ENCODE measurements around the gene SLC25A41. TPM values are rescaled to one million over a fixed set of nuclear protein-coding genes. Genes with fewer than 3 reads are reported as not detected.
A peak's percentile ranks its signal among the peaks of the same experiment; 100 is the strongest.

Gene SLC25A41
- total and polyA plus RNA-seq, 2 of the 13 experiments (the other 11 are each of a cell fraction or from before 2014, with no cell fraction given), result 0.33 to 0.95 TPM

GRCh38 chr19:6378041-6378440, 55.5 kb downstream of the SLC25A41 start:
- Histone ChIP-seq H3K27ac (ENCODE audit: extremely low read length, insufficient read depth, low read length) (no peak overlapping the region), H3K4me2 (ENCODE audit: low read depth, low read length) (no peak overlapping the region), H3K4me3 (replicated peaks in 1 of 3; ENCODE audit: insufficient read depth in 1 of 3, low read depth in 2 of 3, low read length in 3 of 3) (no peak overlapping the region), H3K9me3 (ENCODE audit: low read length) (no peaks in the 10 kb centered on the region), H3K36me3 (replicated peaks in 1 of 2; ENCODE audit: control insufficient read depth in 1 of 2, insufficient read depth in 2 of 2, low read length in 2 of 2) (peaks cover 16 to 38% of the 10 kb centered on the region in 2 experiments), H3K79me2 (ENCODE audit: insufficient read depth, low read length) (no peaks in the 10 kb centered on the region), H4K20me1 (ENCODE audit: insufficient read depth, low read length) (peaks cover 3% of the 10 kb centered on the region; the same call in 1 of the 2 replicates), H3K9ac (ENCODE audit: insufficient read depth, low read depth, low read length) (no peak overlapping the region), H3K4me1 (ENCODE audit: insufficient read depth, low read length) (peaks cover 7% of the 10 kb centered on the region), H2AFZ (ENCODE audit: low read length) (no peak overlapping the region), H3K27me3 (ENCODE audit: control insufficient read depth in 1 of 2, insufficient read depth in 2 of 2, low read length in 2 of 2) (no peaks in the 10 kb centered on the region)
- DNase-seq (ENCODE audit: low spot score) (no peak), ATAC-seq (no peak), FAIRE-seq (no peak)
- CTCF ChIA-PET (ENCODE audit: low intra/inter-chr PET ratio, low total read pairs), result no interaction called here
- in situ Hi-C loops (cut with HindIII; ENCODE audit: extremely low pct_ligation_motif_present, low pct_unique_long_range_greater_than_20kb), result no loop called here
- TF ChIP-seq MYC (CRISPR knock-in tag; IDR thresholded peaks at IDR 0.05; ENCODE audit: borderline replicate concordance) (no peak), POLR2G (IDR thresholded peaks at IDR 0.05; ENCODE audit: low read depth, low read length) (peak; percentile 4; the same call in 1 of the 2 replicates), MAFK (conservative IDR thresholded peaks at IDR 0.05 in 1 of 2, IDR thresholded peaks at IDR 0.05 in 1 of 2; ENCODE audit: low read length in 2 of 2) (0 out of 4 replicates have a peak, but pooled peaks of 1 of the 2 experiments have one; percentile 23), RBM39 (IDR thresholded peaks at IDR 0.05; ENCODE audit: low read depth, low read length, poor library complexity, severe bottlenecking) (no peak), HOXA7 (CRISPR knock-in tag; IDR thresholded peaks at IDR 0.05) (no peak), ZNF180 (CRISPR knock-in tag; IDR thresholded peaks at IDR 0.05; ENCODE audit: borderline replicate concordance, low read depth) (no peak)
- 91% methylated on average over 5 of the region's 6 CpGs for WGBS (ENCODE audit: low lambda C conversion rate)
- POLR2A ChIA-PET, result interaction anchor here (0.7 kb wide), 1 partner anchor 1301 kb away, joined by 3 read pairs; no protein-coding TSS in a partner anchor
- no TSS peak for BruUV-seq (replicated peaks)
- intact Hi-C loops (cut with micrococcal nuclease; ENCODE audit: unreplicated experiment), result no loop called here

GRCh38 chr19:6376512-6377190, 56.9 kb downstream of the SLC25A41 start:
- no peak overlapping the region for H3K9ac ChIP-seq (ENCODE audit: insufficient read depth, low read depth, low read length)
- peaks cover 14 to 28% of the 10 kb centered on the region in 2 experiments for H3K36me3 ChIP-seq (replicated peaks in 1 of 2; ENCODE audit: control insufficient read depth in 1 of 2, insufficient read depth in 2 of 2, low read length in 2 of 2)
- CTCF ChIA-PET (ENCODE audit: low intra/inter-chr PET ratio, low total read pairs), result no interaction called here
- FAIRE-seq (no peak), DNase-seq (ENCODE audit: low spot score) (no peak), ATAC-seq (no peak)
- no peaks in the 10 kb centered on the region for H3K27me3 ChIP-seq (ENCODE audit: control insufficient read depth in 1 of 2, insufficient read depth in 2 of 2, low read length in 2 of 2)
- no peak overlapping the region for H3K4me3 ChIP-seq (replicated peaks in 1 of 3; ENCODE audit: insufficient read depth in 1 of 3, low read depth in 2 of 3, low read length in 3 of 3)
- H3K79me2 ChIP-seq (ENCODE audit: insufficient read depth, low read length), result no peaks in the 10 kb centered on the region
- no peak overlapping the region for H2AFZ ChIP-seq (ENCODE audit: low read length)
- intact Hi-C loops (cut with micrococcal nuclease; ENCODE audit: unreplicated experiment) (no loop called here), in situ Hi-C loops (cut with HindIII; ENCODE audit: extremely low pct_ligation_motif_present, low pct_unique_long_range_greater_than_20kb) (no loop called here)
- H3K4me1 ChIP-seq (ENCODE audit: insufficient read depth, low read length), result peaks cover 13% of the 10 kb centered on the region
- peaks cover 3% of the 10 kb centered on the region; the same call in 1 of the 2 replicates for H4K20me1 ChIP-seq (ENCODE audit: insufficient read depth, low read length)
- no peaks in the 10 kb centered on the region for H3K9me3 ChIP-seq (ENCODE audit: low read length)
- no TSS peak for BruUV-seq (replicated peaks)
- 96% methylated on average over 15 of the region's 19 CpGs for WGBS (ENCODE audit: low lambda C conversion rate)
- H3K4me2 ChIP-seq (ENCODE audit: low read depth, low read length), result no peak overlapping the region
- H3K27ac ChIP-seq (ENCODE audit: extremely low read length, insufficient read depth, low read length), result no peak overlapping the region
- POLR2A ChIA-PET, result no interaction called here
- TF ChIP-seq CREM (IDR thresholded peaks at IDR 0.05) (no peak), CREM (CRISPR knock-in tag; IDR thresholded peaks at IDR 0.05) (no peak), ZNF326 (CRISPR knock-in tag; IDR thresholded peaks at IDR 0.05; ENCODE audit: borderline replicate concordance) (0 out of 2 replicates have a peak, but pooled peaks have one; percentile 33), POLR2G (IDR thresholded peaks at IDR 0.05; ENCODE audit: low read depth, low read length) (peak; percentile 57), HNRNPLL (IDR thresholded peaks at IDR 0.05; ENCODE audit: low read depth, low read length, poor library complexity, severe bottlenecking) (no peak)

Data from HepG2 (cell line).